Thoracic aorta (tissue), 2 donors: Measurements from ENCODE around the gene GATB. TPM values are rescaled to one million over a fixed set of nuclear protein-coding genes. Genes with fewer than 3 reads are reported as not detected.

ENCODE experiments used
- ATAC-seq: fragments of 150-250 bp; one replicate; pipeline ENCODE4 v1.8.0; 2017; ENCODE audit warnings: low read depth; ENCODE audit not compliant: insufficient number of reproducible peaks, low FRiP score
- DNase-seq: peaks from one replicate; pipeline ENCODE4 v3.0.0-alpha.2; 2020; ENCODE audit warnings: low spot score
- H3K27ac ChIP-seq, 2 donors: fragments of 200-600 bp; sonication (generic); 1 replicate in 1 of 2; 2 replicates in 1 of 2; pipeline ENCODE4 v1.5.1; 2016; ENCODE audit warnings: mild to moderate bottlenecking in 2 of 2, moderate library complexity in 2 of 2
- H3K27me3 ChIP-seq: fragments of 200-600 bp; sonication (generic); replicated peaks from 2 replicates; pipeline ENCODE4 v1.6.0; 2016; ENCODE audit warnings: mild to moderate bottlenecking; ENCODE audit not compliant: insufficient read depth
- H3K36me3 ChIP-seq: fragments of 200-600 bp; sonication (generic); one replicate; pipeline ENCODE4 v1.5.1; 2016
- H3K4me1 ChIP-seq, 2 donors: fragments of 200-600 bp; sonication (generic); 1 replicate in 1 of 2; 2 replicates in 1 of 2; pipeline versions ENCODE4 v1.5.1 to v1.6.0; 2016; ENCODE audit warnings: low read depth in 2 of 2, mild to moderate bottlenecking in 1 of 2; ENCODE audit not compliant: control insufficient read depth in 1 of 2
- H3K4me3 ChIP-seq: fragments of 200-600 bp; sonication (generic); 2 replicates; pipeline ENCODE4 v1.5.1; 2016; ENCODE audit warnings: mild to moderate bottlenecking
- H3K9me3 ChIP-seq: fragments of 200-600 bp; sonication (generic); 2 replicates; pipeline ENCODE4 v1.5.1; 2016
- CTCF ChIP-seq: fragments of 200-600 bp; sonication (generic); IDR thresholded peaks from one replicate; pipeline ENCODE4 v1.5.1; 2019; ENCODE audit warnings: antibody characterized with exemption
- total RNA-seq, 2 donors: library from RNA; depleted of rRNA; stranded (reverse); fragments of >200 nt; gene quantifications; one replicate each; pipeline versions ENCODE4 v1.1.0 to v1.2.3, GENCODE V29; 2016

GATB gene
- total RNA-seq, 2 donors from 2014 or later, result 7.7 to 27.2 TPM

DNA sequence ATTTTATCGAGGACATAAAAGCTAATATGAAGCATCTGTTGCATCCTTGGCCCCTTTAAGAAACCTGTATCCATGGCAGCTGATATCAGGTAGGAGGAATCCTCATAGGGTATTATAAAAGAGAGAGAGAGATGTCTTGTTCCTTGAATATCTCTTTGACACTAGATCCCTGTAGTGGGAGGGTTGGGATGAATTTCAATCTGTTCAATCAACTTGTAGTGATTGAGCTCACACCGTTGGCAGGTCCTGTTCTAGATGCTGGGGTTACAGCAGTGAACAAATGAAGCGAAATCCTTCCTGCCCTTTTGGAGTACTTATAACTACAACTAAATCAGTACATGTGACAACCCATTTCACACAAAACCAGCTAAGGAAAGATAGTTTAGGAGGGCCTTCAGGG is 35.3 kb upstream of the GATB start:
- no peak overlapping the region for H3K27ac ChIP-seq
- no peak for TF ChIP-seq CTCF
- no peaks in the 10 kb centered on the region for H3K4me1 ChIP-seq
- ATAC-seq (no peak), DNase-seq (no peak)
- no peaks in the 10 kb centered on the region for H3K27me3 ChIP-seq
- H3K36me3 ChIP-seq, result no peaks in the 10 kb centered on the region
- no peaks in the 10 kb centered on the region for H3K9me3 ChIP-seq
- no peak overlapping the region for H3K4me3 ChIP-seq

GRCh38 chr4:151792995-151793394 is 32.2 kb upstream of the GATB start:
- H3K27ac ChIP-seq, result no peak overlapping the region
- H3K27me3 ChIP-seq, result no peaks in the 10 kb centered on the region
- DNase-seq (no peak), ATAC-seq (no peak)
- no peaks in the 10 kb centered on the region for H3K4me1 ChIP-seq
- no peaks in the 10 kb centered on the region for H3K36me3 ChIP-seq
- no peak overlapping the region for H3K4me3 ChIP-seq
- H3K9me3 ChIP-seq, result no peaks in the 10 kb centered on the region
- no peak for TF ChIP-seq CTCF

DNA sequence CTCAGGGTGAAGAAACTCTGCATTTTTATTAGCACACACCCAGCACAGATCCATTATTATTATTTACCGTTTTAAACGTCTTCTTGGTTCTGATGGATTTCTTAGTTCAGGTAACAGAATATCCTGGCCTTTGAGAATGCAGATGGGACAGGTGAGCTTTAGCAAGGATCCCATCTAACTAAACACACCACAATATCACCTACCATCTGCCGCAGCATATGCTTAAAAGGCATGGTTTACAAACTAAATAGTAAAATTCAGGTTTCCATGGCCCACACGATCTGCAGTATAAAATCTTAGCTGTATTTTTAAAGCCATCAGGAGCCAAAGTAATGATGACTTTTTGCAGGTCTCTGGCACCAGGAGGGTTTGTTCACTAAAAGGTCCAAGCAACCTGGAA is 31.7 kb upstream of the GATB start:
- TF ChIP-seq CTCF, result no peak
- Histone ChIP-seq H3K27me3 (no peaks in the 10 kb centered on the region), H3K36me3 (no peaks in the 10 kb centered on the region), H3K9me3 (no peaks in the 10 kb centered on the region), H3K27ac (no peak overlapping the region), H3K4me1 (no peaks in the 10 kb centered on the region), H3K4me3 (no peak overlapping the region)
- DNase-seq, result no peak
- ATAC-seq, result no peak

- Histone ChIP-seq H3K9me3 (no peaks in the 10 kb centered on the region), H3K4me3 (no peak overlapping the region), H3K27ac (no peak overlapping the region), H3K27me3 (no peaks in the 10 kb centered on the region), H3K4me1 (no peaks in the 10 kb centered on the region), H3K36me3 (no peaks in the 10 kb centered on the region)
- ATAC-seq (no peak), DNase-seq (no peak)
- TF ChIP-seq CTCF, result no peak
Observed at GRCh38 chr4:151788021-151788420, 27.2 kb upstream of the GATB start.

GRCh38 chr4:151786158-151786495 is 25.3 kb upstream of the GATB start:
- Histone ChIP-seq H3K27me3 (no peaks in the 10 kb centered on the region), H3K27ac (no peak overlapping the region), H3K36me3 (no peaks in the 10 kb centered on the region), H3K4me1 (no peaks in the 10 kb centered on the region), H3K4me3 (no peak overlapping the region), H3K9me3 (no peaks in the 10 kb centered on the region)
- TF ChIP-seq CTCF, result no peak
- DNase-seq (no peak), ATAC-seq (no peak)
